NCI-H146 treated with DMSO at 0.1 percent for 48 hours (cell line): Measurements from ENCODE around the gene RASD2.

ENCODE experiments used
- DNase-seq: peaks from one replicate; lab custom pipeline; 2025; ENCODE audit not compliant: unreplicated experiment; lab: John Stamatoyannopoulos, UW

Gene RASD2

DNA sequence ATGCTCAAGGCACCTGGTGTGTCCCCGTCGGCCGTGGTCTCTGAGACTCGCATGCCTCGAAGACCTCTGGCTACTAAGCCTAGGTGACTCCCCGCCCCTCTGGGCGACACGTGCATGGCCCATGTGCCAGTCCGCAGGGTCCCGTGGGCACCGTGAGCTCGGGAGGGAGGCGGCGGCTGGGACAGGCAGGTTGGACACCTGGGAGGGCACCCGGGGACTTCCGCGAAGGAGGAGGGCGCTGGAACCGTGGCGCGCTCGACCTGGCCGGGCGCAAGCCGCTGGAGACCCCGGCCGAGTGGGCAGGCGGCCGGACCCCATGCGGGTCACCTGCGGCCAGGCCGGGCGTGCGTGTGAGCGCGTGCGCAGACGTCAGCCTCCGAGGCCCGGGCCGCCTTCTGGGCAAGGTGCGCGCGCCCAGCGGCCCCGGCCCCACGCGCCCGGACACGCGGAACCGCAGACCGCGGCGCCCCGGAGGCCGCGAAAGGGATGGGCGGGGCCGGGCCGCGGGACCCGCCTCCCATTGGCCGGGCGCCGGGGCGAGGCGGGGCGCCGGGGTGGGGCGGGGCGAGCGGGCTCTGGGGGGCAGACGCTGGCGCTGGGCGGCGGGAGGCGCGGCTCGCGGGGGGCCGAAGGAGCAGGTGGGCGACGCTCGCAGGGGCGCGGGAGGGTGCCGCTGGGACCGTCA, 579 bp upstream of the RASD2 start:
- no peak for DNase-seq

DNA sequence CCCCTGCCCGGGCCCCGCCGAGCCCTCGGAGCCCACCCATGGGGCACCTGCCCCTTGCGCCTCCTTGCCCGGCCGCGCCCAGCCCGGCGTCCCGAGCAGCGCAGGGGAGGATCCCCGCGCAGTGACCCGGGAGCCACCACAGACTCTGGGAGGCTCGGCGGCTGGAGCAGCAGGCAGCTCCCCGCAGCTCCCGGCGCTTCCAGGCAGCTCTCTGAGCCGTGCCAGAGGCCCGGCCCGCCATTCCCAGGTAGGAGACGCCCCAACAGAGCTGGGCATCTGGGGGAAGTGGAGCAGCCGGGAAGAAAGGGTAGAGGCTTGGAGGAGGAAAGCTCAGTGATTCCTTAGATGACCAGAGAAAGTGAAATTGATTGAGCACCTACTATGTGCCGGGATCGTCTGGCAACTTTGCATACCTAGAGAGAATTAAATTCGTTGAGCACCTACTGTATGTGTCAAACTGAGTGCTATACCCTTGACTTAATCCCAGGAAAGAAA, 670 bp downstream of the RASD2 start:
- DNase-seq: no peak

DNA sequence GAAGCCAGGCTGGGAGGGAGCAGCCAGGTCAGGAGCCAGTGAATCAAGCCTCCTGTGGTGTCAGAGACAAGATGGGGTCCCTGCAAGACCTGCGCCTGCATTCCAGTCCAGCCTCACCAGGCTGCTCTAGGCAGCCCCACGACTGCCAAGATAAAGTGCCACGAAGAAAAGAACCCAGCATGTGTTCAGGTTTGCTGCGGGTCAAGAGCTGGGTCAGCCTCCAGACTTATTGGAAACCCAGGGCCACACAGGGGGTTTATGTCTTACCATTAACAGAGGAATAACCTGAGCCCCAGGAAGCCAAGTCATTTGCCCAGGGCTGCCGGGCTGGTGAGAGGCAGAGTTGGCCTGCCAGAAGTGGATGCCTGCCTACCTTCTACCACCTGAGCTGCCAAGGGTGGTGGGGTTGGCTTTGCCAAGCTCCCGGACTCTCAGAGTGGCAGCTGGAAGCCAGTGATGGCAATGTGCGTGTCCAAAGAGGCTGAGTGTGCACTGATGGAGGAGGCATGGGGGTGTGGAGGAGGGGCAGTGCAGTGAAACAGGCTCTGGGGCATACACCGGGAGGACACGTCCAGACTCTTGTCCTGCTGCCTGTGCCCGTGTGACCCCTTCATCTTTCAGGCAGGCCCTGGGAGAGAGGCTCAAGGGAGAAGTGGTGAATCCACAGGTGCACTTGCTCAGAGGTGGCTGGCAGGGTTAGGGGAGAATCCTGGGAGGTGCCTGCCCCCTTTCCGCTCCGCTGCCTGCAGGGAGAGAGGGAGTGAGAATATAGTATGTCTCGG, 1.7 kb downstream of the RASD2 start:
- DNase-seq: no peak

DNA sequence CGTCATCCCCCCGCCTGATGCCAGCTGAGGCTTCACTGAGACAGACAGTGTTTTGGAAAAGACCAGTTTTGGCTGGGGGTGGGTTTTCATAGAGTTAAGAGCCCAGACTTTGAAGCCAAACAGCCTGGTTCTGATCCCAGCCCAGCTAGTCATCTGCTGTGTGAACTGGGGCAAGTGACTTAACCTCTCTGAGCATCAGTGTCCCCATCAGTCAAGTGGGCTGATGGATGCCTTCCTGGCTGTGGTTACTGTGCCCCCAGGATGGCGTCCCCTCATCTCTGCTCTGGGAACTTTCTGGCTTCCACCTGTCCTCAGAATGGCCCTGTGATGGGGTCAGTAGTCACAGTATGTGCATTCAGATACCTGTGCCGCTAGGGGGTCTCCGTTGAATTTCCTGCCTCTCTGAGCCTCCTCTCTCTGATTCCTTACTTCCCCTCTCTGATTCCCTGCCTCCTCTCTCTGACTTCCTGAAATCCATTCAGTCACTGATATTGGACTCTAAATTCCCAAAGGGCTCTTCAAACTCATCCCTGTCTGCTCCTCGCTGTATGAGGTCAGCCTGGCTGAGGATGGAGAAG, 2.4 kb downstream of the RASD2 start:
- DNase-seq: no peak

DNA sequence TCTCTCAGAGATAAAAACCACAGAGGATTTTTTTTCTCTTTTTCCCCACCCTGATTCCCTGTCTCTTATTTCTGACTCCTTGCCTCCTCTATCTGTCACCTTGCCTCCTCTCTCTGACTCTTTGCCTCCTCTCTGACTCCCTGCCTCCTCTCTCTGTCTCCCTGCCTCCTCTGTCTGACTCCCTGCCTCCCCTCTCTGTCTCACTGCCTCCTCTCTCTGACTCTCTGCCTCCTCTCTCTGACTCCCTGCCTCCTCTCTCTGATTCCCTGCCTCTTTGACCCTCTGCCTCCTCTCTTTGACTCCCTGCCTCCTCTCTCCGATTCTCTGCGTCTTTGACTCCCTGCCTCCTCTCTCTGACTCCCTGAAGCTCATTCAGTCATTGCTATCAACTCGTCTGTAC, 3.1 kb downstream of the RASD2 start:
- DNase-seq: no peak

DNA sequence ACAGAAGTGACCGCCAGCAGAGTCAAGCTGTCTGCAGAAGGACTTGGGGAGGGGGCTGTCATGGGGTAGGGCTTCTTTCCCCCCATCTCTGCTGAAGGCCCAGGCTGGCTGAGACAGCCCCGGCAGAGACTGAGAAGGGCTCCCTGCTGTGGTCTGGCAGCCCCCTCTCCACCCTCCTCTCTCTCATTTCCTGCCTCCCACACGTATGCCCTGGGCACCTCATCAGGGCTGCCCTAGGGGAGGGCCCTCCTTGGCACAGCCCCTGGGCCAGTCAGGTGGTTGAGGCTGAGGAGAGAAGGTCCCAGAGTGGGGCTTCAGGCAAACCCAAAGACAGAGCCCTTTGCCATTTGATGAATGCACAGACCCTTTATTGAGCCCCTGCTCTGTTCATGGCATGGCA, 3.6 kb downstream of the RASD2 start:
- DNase-seq: no peak

DNA sequence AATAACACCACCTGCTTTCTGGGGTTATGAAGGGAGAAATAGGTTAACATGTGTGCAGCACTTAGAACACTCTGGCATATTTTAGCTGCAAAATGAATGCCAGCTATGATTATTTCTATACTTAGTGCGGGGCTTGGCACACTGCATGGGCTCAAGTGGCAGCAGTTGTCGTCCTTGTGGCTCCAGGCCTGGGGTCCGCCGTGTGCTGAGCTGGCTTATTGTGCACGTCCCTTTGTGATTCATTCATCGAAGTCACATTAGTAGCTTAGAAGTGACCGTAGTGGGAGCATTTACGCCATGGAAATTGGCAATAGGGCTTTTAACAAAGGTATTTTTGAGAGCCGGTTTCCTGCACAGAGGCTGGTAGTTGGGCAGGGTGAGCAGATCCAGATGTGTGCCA, 4.2 kb downstream of the RASD2 start:
- DNase-seq: no peak

DNA sequence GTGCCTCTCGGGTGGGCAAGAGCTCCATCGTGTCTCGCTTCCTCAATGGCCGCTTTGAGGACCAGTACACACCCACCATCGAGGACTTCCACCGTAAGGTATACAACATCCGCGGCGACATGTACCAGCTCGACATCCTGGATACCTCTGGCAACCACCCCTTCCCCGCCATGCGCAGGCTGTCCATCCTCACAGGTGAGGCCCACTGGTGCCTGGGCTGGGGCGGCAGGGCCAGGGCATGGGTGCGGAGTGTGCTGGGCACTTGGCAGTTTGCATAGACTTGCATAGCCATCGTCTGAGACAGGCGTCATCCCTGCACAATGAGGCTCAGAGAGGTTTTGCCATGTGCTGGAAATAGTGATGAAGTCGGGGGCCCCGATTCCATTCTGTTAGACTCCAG, 6.3 kb downstream of the RASD2 start:
- DNase-seq: no peak

DNA sequence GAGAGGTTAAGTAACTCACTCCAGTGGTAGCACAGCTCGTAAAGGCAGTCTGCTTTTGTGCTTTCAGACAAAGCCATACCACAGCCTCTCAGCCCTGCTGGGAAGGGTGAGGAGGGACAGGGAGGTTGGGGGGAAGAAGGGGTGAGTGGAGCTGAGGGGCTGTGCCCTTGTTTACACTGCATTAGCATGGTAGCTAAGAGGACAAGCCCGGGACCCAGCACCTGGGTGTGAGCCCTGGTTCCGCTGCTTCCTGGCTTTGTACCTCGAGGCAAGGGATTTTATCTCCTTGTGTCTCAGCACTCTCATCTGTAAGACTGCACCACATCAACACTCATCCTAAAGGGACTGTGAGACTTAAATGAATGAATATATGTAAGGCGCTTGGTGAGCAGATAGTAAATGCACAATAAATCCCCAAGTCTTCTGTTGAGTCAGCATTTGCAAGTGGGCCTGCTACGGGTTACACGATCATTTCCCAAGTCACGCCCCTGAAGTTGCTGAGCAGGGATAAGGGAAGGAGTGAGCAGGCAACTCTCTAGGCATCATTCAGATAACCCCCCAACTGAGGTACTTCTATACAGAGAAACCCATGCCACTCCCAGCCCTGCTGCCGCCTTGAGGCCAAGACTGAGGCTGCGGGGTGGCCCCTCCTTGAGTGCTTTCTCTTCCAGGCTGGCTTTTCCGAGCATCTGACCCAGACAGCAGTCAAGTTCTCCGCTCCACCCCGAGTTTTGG, 7.5 kb downstream of the RASD2 start:
- DNase-seq: no peak

DNA sequence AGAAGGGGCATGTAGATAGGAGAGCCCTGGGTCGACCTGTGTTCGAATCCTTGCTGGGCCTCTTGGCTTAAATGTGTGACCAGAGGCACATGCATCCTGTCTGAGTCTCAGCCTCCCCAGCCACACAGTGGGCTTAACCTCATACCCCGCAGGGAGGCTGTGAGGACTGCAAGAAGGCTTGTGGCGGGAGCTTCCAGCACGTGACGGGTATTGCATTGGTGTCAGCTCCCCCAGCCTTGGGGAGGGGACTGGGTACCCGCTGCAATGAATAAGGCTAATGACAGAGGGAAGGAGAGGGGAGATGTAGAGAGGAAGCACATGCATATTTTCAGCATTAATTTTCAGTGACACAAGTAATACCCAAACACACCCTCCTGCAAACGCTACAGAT, 8.1 kb downstream of the RASD2 start:
- DNase-seq: no peak

DNA sequence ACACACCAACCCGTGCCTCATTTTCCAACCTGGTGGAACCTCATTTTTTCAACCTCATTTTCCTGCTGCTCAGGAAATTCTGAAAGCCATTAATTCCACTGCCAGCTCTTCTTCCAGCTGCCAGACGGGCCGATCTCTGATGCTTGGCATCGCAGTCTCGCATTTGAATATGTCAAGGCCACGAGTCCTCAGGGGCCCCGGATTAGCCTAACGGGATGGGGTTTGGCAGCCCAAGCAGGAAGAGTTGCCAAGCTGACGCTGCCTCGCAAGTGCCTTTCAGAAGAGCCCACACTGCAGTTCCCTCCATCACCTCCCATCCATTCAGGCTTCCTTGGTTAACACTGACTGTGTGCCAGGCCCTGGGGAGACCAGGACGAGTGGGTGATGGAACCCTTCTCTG, 8.7 kb downstream of the RASD2 start:
- no peak for DNase-seq

DNA sequence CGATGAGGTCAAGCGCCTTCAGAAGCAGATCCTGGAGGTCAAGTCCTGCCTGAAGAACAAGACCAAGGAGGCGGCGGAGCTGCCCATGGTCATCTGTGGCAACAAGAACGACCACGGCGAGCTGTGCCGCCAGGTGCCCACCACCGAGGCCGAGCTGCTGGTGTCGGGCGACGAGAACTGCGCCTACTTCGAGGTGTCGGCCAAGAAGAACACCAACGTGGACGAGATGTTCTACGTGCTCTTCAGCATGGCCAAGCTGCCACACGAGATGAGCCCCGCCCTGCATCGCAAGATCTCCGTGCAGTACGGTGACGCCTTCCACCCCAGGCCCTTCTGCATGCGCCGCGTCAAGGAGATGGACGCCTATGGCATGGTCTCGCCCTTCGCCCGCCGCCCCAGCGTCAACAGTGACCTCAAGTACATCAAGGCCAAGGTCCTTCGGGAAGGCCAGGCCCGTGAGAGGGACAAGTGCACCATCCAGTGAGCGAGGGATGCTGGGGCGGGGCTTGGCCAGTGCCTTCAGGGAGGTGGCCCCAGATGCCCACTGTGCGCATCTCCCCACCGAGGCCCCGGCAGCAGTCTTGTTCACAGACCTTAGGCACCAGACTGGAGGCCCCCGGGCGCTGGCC, 11.0 kb downstream of the RASD2 start:
- no peak for DNase-seq

DNA sequence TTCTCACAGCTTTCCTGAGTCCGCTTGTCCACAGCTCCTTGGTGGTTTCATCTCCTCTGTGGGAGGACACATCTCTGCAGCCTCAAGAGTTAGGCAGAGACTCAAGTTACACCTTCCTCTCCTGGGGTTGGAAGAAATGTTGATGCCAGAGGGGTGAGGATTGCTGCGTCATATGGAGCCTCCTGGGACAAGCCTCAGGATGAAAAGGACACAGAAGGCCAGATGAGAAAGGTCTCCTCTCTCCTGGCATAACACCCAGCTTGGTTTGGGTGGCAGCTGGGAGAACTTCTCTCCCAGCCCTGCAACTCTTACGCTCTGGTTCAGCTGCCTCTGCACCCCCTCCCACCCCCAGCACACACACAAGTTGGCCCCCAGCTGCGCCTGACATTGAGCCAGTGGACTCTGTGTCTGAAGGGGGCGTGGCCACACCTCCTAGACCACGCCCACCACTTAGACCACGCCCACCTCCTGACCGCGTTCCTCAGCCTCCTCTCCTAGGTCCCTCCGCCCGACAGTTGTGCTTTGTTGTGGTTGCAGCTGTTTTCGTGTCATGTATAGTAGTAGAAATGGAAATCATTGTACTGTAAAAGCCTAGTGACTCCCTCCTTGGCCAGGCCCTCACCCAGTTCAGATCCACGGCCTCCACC, 11.7 kb downstream of the RASD2 start:
- DNase-seq: no peak

DNA sequence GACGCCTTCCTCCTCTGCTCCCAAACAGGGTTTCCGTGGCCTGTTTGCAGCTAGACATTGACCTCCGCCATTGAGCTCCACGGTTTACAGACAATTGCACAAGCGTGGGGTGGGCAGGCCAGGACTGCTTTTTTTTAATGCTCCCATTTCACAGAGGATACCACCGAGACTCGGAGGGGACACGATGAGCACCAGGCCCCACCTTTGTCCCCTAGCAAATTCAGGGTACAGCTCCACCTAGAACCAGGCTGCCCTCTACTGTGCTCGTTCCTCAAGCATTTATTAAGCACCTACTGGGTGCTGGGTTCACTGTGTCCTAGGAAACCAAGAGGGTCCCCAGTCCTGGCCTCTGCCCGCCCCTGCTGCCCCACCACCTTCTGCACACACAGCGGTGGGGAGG, 12.2 kb downstream of the RASD2 start:
- DNase-seq: no peak

DNA sequence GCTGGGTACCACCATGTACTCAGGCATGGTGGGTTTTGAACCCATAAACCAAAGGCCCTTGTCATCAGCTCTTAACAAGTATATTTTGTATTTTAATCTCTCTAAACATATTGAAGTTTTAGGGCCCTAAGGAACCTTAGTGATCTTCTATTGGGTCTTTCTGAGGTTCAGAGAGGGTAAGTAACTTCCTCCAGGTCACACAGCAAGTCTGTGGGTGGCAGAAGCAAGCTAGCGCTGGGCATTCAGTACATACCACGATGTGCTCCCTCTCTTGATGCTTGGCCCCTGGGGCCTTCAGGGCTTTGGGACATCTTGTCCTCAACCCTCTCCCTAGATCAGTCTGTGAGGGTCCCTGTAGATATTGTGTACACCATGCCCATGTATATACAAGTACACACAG, 12.7 kb downstream of the RASD2 start:
- no peak for DNase-seq

DNA sequence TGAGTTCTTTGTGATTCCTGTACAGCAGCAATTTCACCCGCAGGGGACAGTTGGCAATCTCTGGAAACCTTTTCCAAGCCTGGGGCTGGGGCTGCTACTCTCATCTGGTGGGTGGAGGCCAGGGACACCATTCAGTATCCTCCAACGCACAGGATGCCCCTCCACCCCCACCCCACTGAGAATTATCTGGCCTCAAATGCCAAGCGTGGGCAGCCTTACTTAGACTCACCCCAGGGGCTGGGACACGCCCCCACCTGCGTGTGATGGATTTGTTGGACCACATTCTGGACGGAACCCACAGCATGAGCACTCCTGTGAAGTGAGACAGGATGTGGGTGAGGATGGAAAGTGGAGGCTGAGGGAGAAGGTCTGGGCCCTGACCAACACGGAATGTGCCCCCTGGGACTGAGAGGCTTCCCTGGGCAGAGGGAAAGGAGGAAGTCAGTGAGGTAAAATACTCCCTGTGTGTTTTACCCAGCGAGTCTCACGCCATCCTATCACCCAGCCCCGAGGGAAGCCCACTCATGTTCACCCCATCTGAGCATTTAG, 13.7 kb downstream of the RASD2 start:
- DNase-seq: no peak

DNA sequence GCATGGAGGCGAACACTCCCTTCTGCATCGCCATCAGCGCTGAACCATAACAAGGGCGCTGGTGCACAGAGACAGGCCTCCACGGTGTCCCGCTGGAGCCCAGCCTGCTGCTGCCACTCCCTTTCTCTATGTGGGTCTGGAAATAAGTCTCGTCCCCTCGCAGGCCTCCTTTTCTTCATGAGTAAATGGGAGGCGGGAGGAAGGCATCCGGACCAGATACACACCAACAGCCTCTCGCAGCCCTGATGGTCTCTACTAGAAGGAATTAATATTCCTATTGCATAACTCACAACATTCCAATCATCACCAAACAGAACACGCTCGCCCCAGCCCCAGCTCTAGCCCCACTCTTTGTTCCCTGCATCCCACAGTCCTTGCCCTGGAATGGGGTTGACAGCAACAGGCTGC, 14.9 kb downstream of the RASD2 start:
- DNase-seq: no peak

DNA sequence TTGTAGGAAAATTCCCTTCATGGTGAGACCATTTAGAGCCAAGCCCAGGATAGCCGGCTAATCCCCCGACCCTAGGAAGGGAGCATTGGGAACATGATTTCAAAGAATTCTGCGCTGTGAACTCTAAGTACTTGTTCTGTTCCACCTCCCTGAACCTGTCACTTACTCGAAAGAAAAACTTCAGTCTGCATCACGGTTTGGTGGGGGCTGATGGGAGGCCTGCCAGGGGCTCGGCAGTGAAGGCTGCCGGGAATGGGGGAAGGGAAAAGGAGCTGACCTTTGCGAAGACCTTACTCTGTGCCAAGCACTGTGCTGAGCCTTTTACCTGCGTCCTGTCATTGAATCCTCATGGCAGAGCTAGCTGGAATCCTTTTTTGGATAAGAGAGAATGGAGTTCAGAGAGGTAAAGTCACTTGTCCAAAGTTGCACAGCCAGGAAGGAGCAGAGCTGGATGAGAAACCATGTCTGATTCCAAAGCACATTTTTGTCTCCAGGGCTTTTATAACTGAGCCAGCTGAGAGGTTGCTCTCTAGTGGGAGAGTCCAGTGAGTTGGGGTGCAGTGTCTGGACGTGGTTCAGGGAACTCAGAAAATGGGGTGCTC, 15.4 kb downstream of the RASD2 start:
- DNase-seq: no peak

DNA sequence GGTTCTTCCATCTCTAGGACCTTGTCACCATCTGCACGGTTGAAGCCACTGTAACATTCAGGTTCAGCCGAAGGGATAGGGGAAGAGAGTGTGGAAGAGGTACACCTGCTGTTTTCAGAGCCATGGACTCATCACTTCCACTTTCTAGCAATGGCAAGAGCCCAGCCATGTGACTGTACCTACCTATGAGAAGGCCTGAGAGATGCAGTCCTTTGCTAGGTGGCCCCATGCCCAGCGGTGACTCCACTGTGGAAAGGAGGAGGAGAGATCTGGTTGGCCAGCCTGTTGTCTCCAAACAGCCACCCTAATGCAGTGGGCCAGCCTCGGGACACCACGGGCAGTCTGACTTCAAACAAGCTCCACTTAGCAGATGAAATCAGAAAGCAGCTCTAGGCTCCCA, 16.0 kb downstream of the RASD2 start:
- no peak for DNase-seq

DNA sequence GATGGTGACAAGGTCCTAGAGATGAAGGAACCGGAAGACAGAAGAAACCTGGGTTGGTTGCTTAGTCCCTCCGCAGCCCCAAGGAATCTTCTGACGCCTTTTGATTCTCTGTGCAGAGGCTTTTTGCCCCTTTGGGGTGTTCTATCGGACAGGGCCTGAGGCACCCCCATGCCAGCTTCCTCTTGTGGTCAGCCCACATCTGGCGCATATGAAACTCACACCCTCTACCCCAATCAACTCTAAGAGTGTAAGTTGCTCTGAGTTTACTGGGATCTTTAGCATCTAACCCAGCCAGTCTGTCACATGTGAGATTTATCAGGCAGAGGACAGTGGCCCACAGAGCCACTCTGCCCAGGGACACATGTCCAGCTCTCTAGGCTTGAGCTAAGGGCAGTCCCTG, 17.4 kb downstream of the RASD2 start:
- DNase-seq: no peak
